Activated CD4-positive, alpha-beta T cell treated with anti-CD3 and anti-CD28 coated beads, Interleukin-2, amount 50 U/mL, for 24 hours (primary cell): ENCODE data around the gene FGF3.

Experiments used
- DNase-seq, 2 donors: peaks; one replicate each; pipeline ENCODE4 v3.0.0-alpha.2; 2020; ENCODE audit warnings: low read depth in 1 of 2, low spot score in 1 of 2

FGF3 gene

GRCh38 chr11:69844396-69844795 is 25.2 kb upstream of the FGF3 start:
- no peak for DNase-seq

- DNase-seq = no peak
Measured at GRCh38 chr11:69843529-69843921, 24.3 kb upstream of the FGF3 start.

GRCh38 chr11:69842746-69843528 is 23.7 kb upstream of the FGF3 start:
- DNase-seq = no peak

GRCh38 chr11:69841859-69842698 is 22.9 kb upstream of the FGF3 start:
- DNase-seq = no peak

GRCh38 chr11:69841170-69841858 is 22.1 kb upstream of the FGF3 start:
- DNase-seq = no peak

- DNase-seq = no peak
Measured at GRCh38 chr11:69840371-69841169, 21.4 kb upstream of the FGF3 start.

GRCh38 chr11:69839516-69839915 is 20.3 kb upstream of the FGF3 start:
- DNase-seq = no peak

GRCh38 chr11:69837791-69838190 is 18.6 kb upstream of the FGF3 start:
- DNase-seq = no peak

GRCh38 chr11:69836401-69836800 is 17.2 kb upstream of the FGF3 start:
- no peak for DNase-seq

- no peak for DNase-seq
Measured at GRCh38 chr11:69834811-69835800, 15.9 kb upstream of the FGF3 start.

GRCh38 chr11:69834251-69834650 is 15.0 kb upstream of the FGF3 start:
- no peak for DNase-seq

- no peak for DNase-seq
Measured at GRCh38 chr11:69832561-69833413, 13.6 kb upstream of the FGF3 start.

GRCh38 chr11:69831985-69832384 is 12.8 kb upstream of the FGF3 start:
- DNase-seq = no peak

GRCh38 chr11:69830086-69830485 is 10.9 kb upstream of the FGF3 start:
- no peak for DNase-seq

GRCh38 chr11:69828971-69829344 is 9.7 kb upstream of the FGF3 start:
- DNase-seq = no peak

GRCh38 chr11:69828276-69828970 is 9.2 kb upstream of the FGF3 start:
- DNase-seq = no peak

GRCh38 chr11:69826773-69827172 is 7.6 kb upstream of the FGF3 start:
- DNase-seq = no peak

GRCh38 chr11:69825941-69826340 is 6.7 kb upstream of the FGF3 start:
- no peak for DNase-seq
